H4 (cell line): ENCODE results near the gene ADAM10. TPM values are rescaled to one million over a fixed set of nuclear protein-coding genes. Genes with fewer than 3 reads are reported as not detected.

Experiments used
- total RNA-seq: library from RNA; depleted of rRNA; stranded (reverse); fragments of >200 nt; shearing (Covaris generic); gene quantifications from 2 replicates; pipeline ENCODE4 v1.2.3, GENCODE V29; 2014; rRNA removed

The ADAM10 gene
- total RNA-seq, 1 experiment from 2014 or later = 58.3 TPM

Other genes starting within 250 kb of the ADAM10 start
- gene MINDY2, start 21.6 kb upstream of the ADAM10 start, total RNA-seq = 2.5 and 3.4 TPM in 2 replicates
- 42.8 and 49.1 TPM in 2 replicates for gene SLTM, start 184.0 kb upstream of the ADAM10 start, total RNA-seq
- gene RNF111, start 238.0 kb upstream of the ADAM10 start, total RNA-seq = 10.4 and 12.4 TPM in 2 replicates